K562 (cell line): ENCODE results near the gene TSSK1B. TPM values are rescaled to one million over a fixed set of nuclear protein-coding genes. Genes with fewer than 3 reads are reported as not detected.

Experiments
- ATAC-seq: fragments of 200-7000 bp; cut with Tn5 transposase; 3 replicates; pipeline ENCODE4 v1.9.1; 2020; ENCODE audit warnings: moderate library complexity
- BruUV-seq: library from RNA; stranded (reverse); fragments of 400-500 nt; replicated peaks from 2 replicates; lab custom pipeline; 2021; lab: Mats Ljungman, UMichigan
- CTCF ChIA-PET: fragments of 300-600 bp; formaldehyde crosslinking; extraction: SDS; loops from one replicate; lab custom pipeline; 2021; ENCODE audit warnings: low intra/inter-chr PET ratio; lab: Yijun Ruan, JAX
- POLR2A ChIA-PET: fragments of 300-600, 350-650 bp; sonication (Branson Sonifier 250); formaldehyde crosslinking; extraction: SDS; loops from one replicate; lab custom pipeline; 2021; ENCODE audit warnings: antibody characterized with exemption, inconsistent platforms; lab: Yijun Ruan, JAX
- DNase-seq, 4 experiments: peaks; one replicate each; pipeline versions ENCODE4 v3.0.0 to v3.0.0-alpha.2; 2011 to 2018; ENCODE audit warnings: low spot score in 3 of 4, mixed read lengths in 3 of 4; ENCODE audit errors: extremely low read depth in 1 of 4
- FAIRE-seq: peaks from 2 replicates; lab custom pipeline; 2011; peaks lifted over from hg19 to GRCh38; lab: Jason Lieb, UNC
- H2AFZ ChIP-seq: 2 replicates; pipeline ENCODE4 v1.6.0; 2011; ENCODE audit warnings: low read depth, low read length, control low read depth, inconsistent platforms
- H3K27ac ChIP-seq: fragments of 200-600 bp; 3 replicates; pipeline ENCODE4 v1.8.0; 2011; ENCODE audit warnings: low read depth, mild to moderate bottlenecking, control low read depth, inconsistent platforms, low read length, moderate library complexity, mixed read lengths; ENCODE audit errors: extremely low read depth
- H3K27me3 ChIP-seq, 2 experiments: fragments of 300-600 bp in 1 of 2; 2 replicates in 1 of 2; 3 replicates in 1 of 2; pipeline versions ENCODE4 v1.6.0 to v1.8.0; 2011; ENCODE audit warnings: inconsistent platforms in 2 of 2, low read length in 2 of 2, mild to moderate bottlenecking in 1 of 2, mixed read lengths in 1 of 2, moderate library complexity in 1 of 2; ENCODE audit not compliant: control insufficient read depth in 2 of 2, insufficient read depth in 2 of 2
- H3K36me3 ChIP-seq: fragments of 300-600 bp; 3 replicates; pipeline ENCODE4 v1.8.0; 2011; ENCODE audit warnings: mild to moderate bottlenecking, low read length, inconsistent platforms; ENCODE audit not compliant: control insufficient read depth, insufficient read depth
- H3K4me1 ChIP-seq, 2 experiments: fragments of 200-600 bp in 1 of 2; replicated peaks in 1 of 2; 2 replicates in 1 of 2; 3 replicates in 1 of 2; pipeline versions ENCODE4 v1.5.1 to v1.8.0; 2011; ENCODE audit warnings: inconsistent platforms in 2 of 2, low read length in 2 of 2, mild to moderate bottlenecking in 1 of 2, mixed read lengths in 1 of 2, moderate library complexity in 1 of 2; ENCODE audit not compliant: control insufficient read depth in 2 of 2, insufficient read depth in 2 of 2
- H3K4me2 ChIP-seq: 2 replicates; pipeline ENCODE4 v1.6.1; 2011; ENCODE audit warnings: low read length, control low read depth, inconsistent platforms, mixed read lengths; ENCODE audit not compliant: insufficient read depth
- H3K4me3 ChIP-seq: fragments of 200-600 bp; sonication (generic), shearing (Covaris generic); 2 replicates; pipeline ENCODE4 v1.5.1; 2016; ENCODE audit warnings: control low read depth, inconsistent platforms
- H3K79me2 ChIP-seq: fragments of 200-600 bp; 3 replicates; pipeline ENCODE4 v1.8.0; 2011; ENCODE audit warnings: low read length, inconsistent platforms; ENCODE audit not compliant: control insufficient read depth, insufficient read depth
- H3K9ac ChIP-seq, 2 experiments: 2 replicates each; pipeline versions ENCODE4 v1.6.0 to v1.6.1; 2011; ENCODE audit warnings: low read depth in 2 of 2, low read length in 2 of 2, control low read depth in 1 of 2, inconsistent platforms in 1 of 2, mild to moderate bottlenecking in 1 of 2, mixed read lengths in 1 of 2; ENCODE audit not compliant: insufficient read depth in 1 of 2
- H3K9me1 ChIP-seq: one replicate; pipeline ENCODE4 v1.6.0; 2011; ENCODE audit warnings: inconsistent platforms, mild to moderate bottlenecking, low read length, moderate library complexity; ENCODE audit not compliant: control insufficient read depth, insufficient read depth
- H3K9me3 ChIP-seq: replicated peaks from 2 replicates; pipeline ENCODE4 v1.5.1; 2011; ENCODE audit warnings: low read depth, low read length, inconsistent platforms; ENCODE audit not compliant: control insufficient read depth, insufficient read depth
- H4K20me1 ChIP-seq: replicated peaks from 2 replicates; pipeline ENCODE4 v1.6.1; 2011; ENCODE audit warnings: low read length, inconsistent platforms, mixed read lengths; ENCODE audit not compliant: control insufficient read depth, insufficient read depth
- NCOA4 ChIP-seq: fragments of 450-650 bp; IDR thresholded peaks from 2 replicates; pipeline ENCODE4 v1.6.1; 2018; ENCODE audit warnings: mild to moderate bottlenecking; ENCODE audit not compliant: partially characterized antibody
- STAT5B ChIP-seq: fragments of 250-450 bp; sonication (Bioruptor Pico); IDR thresholded peaks from 2 replicates; pipeline ENCODE4 v1.8.0; 2021; ENCODE audit warnings: mild to moderate bottlenecking, inconsistent platforms
- TRIM24 ChIP-seq, 2 experiments: fragments of 450-650 bp; IDR thresholded peaks; 2 replicates each; pipeline ENCODE4 v1.6.1; 2016
- TRIM28 ChIP-seq: fragments of 450-650 bp; IDR thresholded peaks from 2 replicates; pipeline ENCODE4 v1.6.1; 2017
- ZNF740 ChIP-seq, 3 experiments: fragments of 200-800 bp in 1 of 3; sonication (Bioruptor generic) in 1 of 3; sonication (generic) in 1 of 3; formaldehyde crosslinking in 1 of 3; IDR thresholded peaks; 2 replicates each; pipeline versions ENCODE4 v1.6.1 to v1.8.0; 2016 to 2022; ENCODE audit warnings: mild to moderate bottlenecking in 2 of 3, missing compliant biosample characterization in 2 of 3, missing genetic modification characterization in 2 of 3, missing genetic modification reagents in 1 of 3
- WGBS: fragments of 100-300 bp; shearing (Covaris generic); methylation state at CpG from one replicate; pipeline ENCODE4 v1.1.6; 2016; ENCODE audit warnings: low coverage, mixed read lengths; ENCODE audit not compliant: insufficient coverage; ENCODE audit errors: missing lambda C conversion rate; 5-methylcytosine and 5-hydroxymethylcytosine counted together
- in situ Hi-C: fragments of 300-500 bp; cut with MboI; formaldehyde crosslinking; loops from 4 replicates; pipeline ENCODE4 v1.15.0; 2018; ENCODE audit warnings: inconsistent platforms, mixed read lengths
- intact Hi-C: fragments of 100-400 bp; cut with micrococcal nuclease; formaldehyde crosslinking; loops from 2 replicates; pipeline ENCODE4 v1.14.2; 2022
- polyA plus RNA-seq, 8 experiments: library from polyadenylated mRNA; depleted of rRNA in 4 of 8; stranded (reverse) in 5 of 8; unstranded in 3 of 8; fragments of >200 nt; fragmentation: Nextera tagmentation in 2 of 8; fragmentation: Illumina TruSeq in 1 of 8; extraction: Ambion mirVana in 2 of 8; extraction: Trizol in 1 of 8; gene quantifications; 2 replicates each; pipeline versions ENCODE4 v1.2.1 to v1.2.3, GENCODE V29; 2011 to 2014; ENCODE audit warnings: inconsistent platforms in 1 of 8, missing spikeins in 1 of 8
- total RNA-seq, 7 experiments: library from RNA; depleted of rRNA in 6 of 7; stranded (reverse); fragments of >200 nt in 6 of 7; fragmentation: Illumina TruSeq in 2 of 7; extraction: Trizol in 2 of 7; gene quantifications; 2 replicates each; pipeline versions ENCODE4 v1.2.1 to v1.2.3, GENCODE V29; 2011 to 2021; ENCODE audit warnings: low replicate concordance in 1 of 7

TSSK1B gene
- total and polyA plus RNA-seq, 9 of the 15 experiments (the other 6 are each of a cell fraction or from before 2014, with no cell fraction given) = not detected

- no peaks in the 10 kb centered on the region for H3K79me2 ChIP-seq
- H2AFZ ChIP-seq = no peak overlapping the region
- WGBS = 0% methylated on average over 2 of the region's 2 CpGs
- no peak overlapping the region for H3K27ac ChIP-seq
- ChIA-PET POLR2A (no interaction called here), CTCF (no interaction called here)
- peaks cover 4 to 5% of the 10 kb centered on the region in 2 experiments; a peak in 4 of 5 replicates for H3K27me3 ChIP-seq
- H3K4me3 ChIP-seq = no peak overlapping the region
- H3K9ac ChIP-seq = no peak overlapping the region
- in situ Hi-C loops = no loop called here
- no peaks in the 10 kb centered on the region for H3K4me1 ChIP-seq
- no peak for ATAC-seq
- no peak for DNase-seq
- H3K36me3 ChIP-seq = no peaks in the 10 kb centered on the region
- no peak for FAIRE-seq
- no peaks in the 10 kb centered on the region for H4K20me1 ChIP-seq
- no TSS peak for BruUV-seq
- intact Hi-C loops = no loop called here
- no peak overlapping the region for H3K4me2 ChIP-seq
- H3K9me3 ChIP-seq = no peaks in the 10 kb centered on the region
- H3K9me1 ChIP-seq = no peaks in the 10 kb centered on the region
- TF ChIP-seq ZNF740 (CRISPR knock-in tag; IDR thresholded peaks at IDR 0.05) (no peak), ZNF740 (tag; IDR thresholded peaks at IDR 0.05) (no peak), TRIM28 (no peak), TRIM24 (IDR thresholded peaks at IDR 0.05) (no peak)
Observed at GRCh38 chr5:113421693-113422092, 13.1 kb downstream of the TSSK1B start.

GRCh38 chr5:113405530-113405929 lies 29.3 kb downstream of the TSSK1B start:
- CTCF ChIA-PET = no interaction called here
- in situ Hi-C loops = no loop called here

More at GRCh38 chr5:113405530-113405929, 29.3 kb downstream of the TSSK1B start:
- ATAC-seq = no peak
- POLR2A ChIA-PET = interaction anchor here (0.6 to 0.8 kb wide), 2 partner anchors 20 to 514 kb away, joined by 3 to 4 read pairs; no protein-coding TSS in a partner anchor
- no TSS peak for BruUV-seq
- 3% methylated on average over 5 of the region's 6 CpGs for WGBS
- no peaks in the 10 kb centered on the region for H3K4me1 ChIP-seq
- H3K27ac ChIP-seq = no peak overlapping the region
- no peak for TF ChIP-seq STAT5B (CRISPR knock-in tag)
- no peak for TF ChIP-seq NCOA4
- TF ChIP-seq, all 486 proteins: peak for 0
- DNase-seq = no peak
- Histone ChIP-seq H3K4me2 (no peak overlapping the region), H3K9ac (no peak overlapping the region), H3K4me3 (no peak overlapping the region), H4K20me1 (no peaks in the 10 kb centered on the region), H3K79me2 (no peaks in the 10 kb centered on the region), H3K9me1 (no peaks in the 10 kb centered on the region), H3K27me3 (peaks cover 0 to 12% of the 10 kb centered on the region in 2 experiments; a peak in 2 of 5 replicates), H2AFZ (no peak overlapping the region), H3K36me3 (no peaks in the 10 kb centered on the region), H3K9me3 (no peaks in the 10 kb centered on the region)
- no peak for FAIRE-seq
- intact Hi-C loops = no loop called here
